PC-3 (cell line): ENCODE data around the gene ISM1. TPM values are rescaled to one million over a fixed set of nuclear protein-coding genes. Genes with fewer than 3 reads are reported as not detected.

Source experiments
- ATAC-seq: fragments of 200-7000 bp; cut with Tn5 transposase; 2 replicates; pipeline ENCODE4 v1.9.1; 2020; ENCODE audit warnings: mild to moderate bottlenecking, moderate library complexity
- BruUV-seq: library from RNA; stranded (reverse); fragments of 400-500 nt; replicated peaks from 2 replicates; lab custom pipeline; 2021; lab: Mats Ljungman, UMichigan
- CTCF ChIA-PET: fragments of 300-600 bp; sonication (Branson Sonifier 250); formaldehyde crosslinking; loops from one replicate; lab custom pipeline; 2022; ENCODE audit warnings: antibody characterized with exemption; lab: Charles Lee
- POLR2A ChIA-PET: fragments of 300-600 bp; sonication (Branson Sonifier 250); formaldehyde crosslinking; loops from one replicate; lab custom pipeline; 2022; ENCODE audit warnings: antibody characterized with exemption; ENCODE audit not compliant: unreplicated experiment; lab: Charles Lee
- DNase-seq: peaks from one replicate; pipeline ENCODE4 v3.0.0-alpha.2; 2015
- H2AFZ ChIP-seq: fragments of 300-600 bp; sonication (generic); 2 replicates; pipeline ENCODE4 v1.6.0; 2016; ENCODE audit warnings: antibody characterized with exemption, low read length
- H3F3A ChIP-seq: fragments of 300-600 bp; sonication (generic); one replicate; pipeline ENCODE4 v1.6.0; 2017; ENCODE audit warnings: antibody characterized with exemption, low read length, control low read depth, mild to moderate bottlenecking; ENCODE audit not compliant: unreplicated experiment
- H3K27ac ChIP-seq: fragments of 300-600 bp; sonication (generic); 2 replicates; pipeline ENCODE4 v1.5.1; 2016; ENCODE audit warnings: mild to moderate bottlenecking, low read length
- H3K27me3 ChIP-seq: fragments of 300-600 bp; sonication (generic); 2 replicates; pipeline ENCODE4 v1.6.1; 2016; ENCODE audit warnings: low read length, mixed read lengths
- H3K36me3 ChIP-seq: fragments of 300-600 bp; sonication (generic); 2 replicates; pipeline ENCODE4 v1.6.1; 2016; ENCODE audit warnings: low read depth, mixed run types, low read length, mixed read lengths
- H3K4me1 ChIP-seq: fragments of 300-600 bp; sonication (generic); 2 replicates; pipeline ENCODE4 v1.5.1; 2016; ENCODE audit warnings: low read length; ENCODE audit not compliant: insufficient read depth
- H3K4me2 ChIP-seq: fragments of 300-600 bp; sonication (generic); 2 replicates; pipeline ENCODE4 v1.6.0; 2016; ENCODE audit warnings: low read length
- H3K4me3 ChIP-seq: fragments of 300-600 bp; sonication (generic); 2 replicates; pipeline ENCODE4 v1.5.1; 2016; ENCODE audit warnings: mild to moderate bottlenecking, low read length, mixed read lengths
- H3K79me2 ChIP-seq: fragments of 300-600 bp; sonication (generic); 2 replicates; pipeline ENCODE4 v1.6.1; 2017; ENCODE audit warnings: low read length, mixed read lengths
- H3K9ac ChIP-seq: fragments of 300-600 bp; sonication (generic); 2 replicates; pipeline ENCODE4 v1.6.0; 2016; ENCODE audit warnings: mild to moderate bottlenecking, low read length
- H3K9me2 ChIP-seq: fragments of 300-600 bp; sonication (generic); replicated peaks from 2 replicates; pipeline ENCODE4 v1.6.1; 2016; ENCODE audit warnings: mixed run types, low read length, mixed read lengths
- H3K9me3 ChIP-seq: fragments of 300-600 bp; sonication (generic); 2 replicates; pipeline ENCODE4 v1.6.1; 2016; ENCODE audit warnings: low read length, mixed read lengths
- H4K20me1 ChIP-seq: fragments of 300-600 bp; sonication (generic); 2 replicates; pipeline ENCODE4 v1.6.1; 2016; ENCODE audit warnings: low read length, mixed read lengths
- EZH2 ChIP-seq: fragments of 300-600 bp; sonication (generic); IDR thresholded peaks from one replicate; pipeline ENCODE4 v1.6.1; 2017; ENCODE audit warnings: antibody characterized with exemption, mild to moderate bottlenecking, low read length; ENCODE audit not compliant: unreplicated experiment
- EZH2phosphoT487 ChIP-seq: fragments of 300-600 bp; sonication (generic); IDR thresholded peaks from 2 replicates; pipeline ENCODE4 v1.6.1; 2018; ENCODE audit warnings: mild to moderate bottlenecking, antibody characterized with exemption, low read length, borderline replicate concordance
- intact Hi-C: fragments of 100-400 bp; cut with micrococcal nuclease; formaldehyde crosslinking; loops from 2 replicates; pipeline ENCODE4 v1.9.0; 2023
- total RNA-seq: library from RNA; depleted of rRNA; stranded (reverse); fragments of >200 nt; gene quantifications from 2 replicates; pipeline ENCODE4 v1.2.3, GENCODE V29; 2014
- TF ChIP-seq, protein P1 (sequence below): fragments of 300-600 bp; sonication (generic); conservative IDR thresholded peaks from 2 replicates; pipeline ENCODE4 v1.5.1; 2017; ENCODE audit warnings: antibody characterized with exemption, low read depth, mild to moderate bottlenecking, low read length

The ISM1 gene
- total RNA-seq, 1 experiment from 2014 or later = not detected

DNA sequence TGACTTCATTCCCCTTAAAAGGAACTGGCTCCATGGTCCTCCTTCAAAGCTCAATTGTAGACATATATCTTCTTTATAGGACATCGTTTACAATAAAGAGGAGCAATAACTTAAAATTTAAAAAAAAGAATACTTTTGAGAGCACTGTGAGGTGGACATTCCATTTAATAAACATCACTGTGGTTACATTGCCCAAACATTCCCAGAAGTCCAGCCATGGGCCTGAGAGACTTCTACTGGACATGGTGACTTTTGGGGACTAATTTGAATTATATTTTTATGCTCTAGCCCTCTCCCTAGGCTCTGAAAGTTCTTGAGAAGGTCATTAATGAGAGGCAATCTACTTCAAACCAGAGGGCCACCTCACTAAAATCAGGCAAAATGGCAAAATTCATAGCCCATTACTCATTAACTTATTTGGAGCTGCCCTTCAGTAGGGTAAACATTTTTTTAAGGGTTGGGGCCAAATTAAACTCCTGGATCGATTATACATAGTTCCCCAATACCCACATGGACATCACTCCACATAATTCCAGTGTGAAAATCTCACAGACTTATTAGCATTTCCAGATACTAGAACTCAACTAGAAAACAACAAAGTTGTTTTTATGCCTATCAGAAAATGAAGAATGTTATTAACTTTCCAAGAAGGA is 17.1 kb downstream of the ISM1 start:
- POLR2A ChIA-PET = no interaction called here
- no TSS peak for BruUV-seq
- TF ChIP-seq, protein P1, sequence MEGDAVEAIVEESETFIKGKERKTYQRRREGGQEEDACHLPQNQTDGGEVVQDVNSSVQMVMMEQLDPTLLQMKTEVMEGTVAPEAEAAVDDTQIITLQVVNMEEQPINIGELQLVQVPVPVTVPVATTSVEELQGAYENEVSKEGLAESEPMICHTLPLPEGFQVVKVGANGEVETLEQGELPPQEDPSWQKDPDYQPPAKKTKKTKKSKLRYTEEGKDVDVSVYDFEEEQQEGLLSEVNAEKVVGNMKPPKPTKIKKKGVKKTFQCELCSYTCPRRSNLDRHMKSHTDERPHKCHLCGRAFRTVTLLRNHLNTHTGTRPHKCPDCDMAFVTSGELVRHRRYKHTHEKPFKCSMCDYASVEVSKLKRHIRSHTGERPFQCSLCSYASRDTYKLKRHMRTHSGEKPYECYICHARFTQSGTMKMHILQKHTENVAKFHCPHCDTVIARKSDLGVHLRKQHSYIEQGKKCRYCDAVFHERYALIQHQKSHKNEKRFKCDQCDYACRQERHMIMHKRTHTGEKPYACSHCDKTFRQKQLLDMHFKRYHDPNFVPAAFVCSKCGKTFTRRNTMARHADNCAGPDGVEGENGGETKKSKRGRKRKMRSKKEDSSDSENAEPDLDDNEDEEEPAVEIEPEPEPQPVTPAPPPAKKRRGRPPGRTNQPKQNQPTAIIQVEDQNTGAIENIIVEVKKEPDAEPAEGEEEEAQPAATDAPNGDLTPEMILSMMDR = no peak
- no peak for TF ChIP-seq EZH2phosphoT487

GRCh38 chr20:13243826-13244376 is 22.8 kb downstream of the ISM1 start:
- no TSS peak for BruUV-seq
- intact Hi-C loops = loop anchor here (10.0 kb wide), 1 partner anchor 541 kb away; the partner anchor contains the start of genes ESF1 and NDUFAF5
- peaks cover 49% of the 10 kb centered on the region for H3K4me1 ChIP-seq
- no peaks in the 10 kb centered on the region for H3K9me3 ChIP-seq
- no peak overlapping the region for H2AFZ ChIP-seq
- ATAC-seq (peak; percentile 83), DNase-seq (peak; percentile 90)
- H3K9me2 ChIP-seq = no peaks in the 10 kb centered on the region
- no peaks in the 10 kb centered on the region for H3K36me3 ChIP-seq
- H3K4me2 ChIP-seq = peak overlapping the region; percentile 33
- H3K9ac ChIP-seq = no peak overlapping the region
- CTCF ChIA-PET = no interaction called here
- no peaks in the 10 kb centered on the region for H3K79me2 ChIP-seq
- no peak overlapping the region for H3K4me3 ChIP-seq
- no peaks in the 10 kb centered on the region for H4K20me1 ChIP-seq
- POLR2A ChIA-PET = no interaction called here
- peak overlapping the region; percentile 26; the same call in 1 of the 2 replicates for H3K27ac ChIP-seq
- H3K27me3 ChIP-seq = no peaks in the 10 kb centered on the region; the same call in 1 of the 2 replicates
- no peaks in the 10 kb centered on the region for H3F3A ChIP-seq
- TF ChIP-seq EZH2 = no peak
- TF ChIP-seq, protein P1 = no peak
- TF ChIP-seq EZH2phosphoT487 = no peak

More for the DNA sequence above, 17.1 kb downstream of the ISM1 start:
- H3K4me3 ChIP-seq = no peak overlapping the region
- H3F3A ChIP-seq = no peaks in the 10 kb centered on the region
- H3K79me2 ChIP-seq = no peaks in the 10 kb centered on the region
- H3K4me1 ChIP-seq = peaks cover 4% of the 10 kb centered on the region; the same call in 1 of the 2 replicates
- H3K27me3 ChIP-seq = peaks cover 8% of the 10 kb centered on the region
- ATAC-seq (no peak), DNase-seq (no peak)
- H3K9me2 ChIP-seq = no peaks in the 10 kb centered on the region
- H3K4me2 ChIP-seq = no peak overlapping the region
- H2AFZ ChIP-seq = no peak overlapping the region
- H4K20me1 ChIP-seq = no peaks in the 10 kb centered on the region
- H3K9ac ChIP-seq = no peak overlapping the region
- H3K27ac ChIP-seq = no peak overlapping the region
- CTCF ChIA-PET = no interaction called here
- intact Hi-C loops = no loop called here
- H3K36me3 ChIP-seq = no peaks in the 10 kb centered on the region
- H3K9me3 ChIP-seq = no peaks in the 10 kb centered on the region

- no peak for ATAC-seq
- H3K9me3 ChIP-seq = no peaks in the 10 kb centered on the region
- H3K27ac ChIP-seq = no peak overlapping the region
- ChIA-PET CTCF (no interaction called here), POLR2A (no interaction called here)
- H3K27me3 ChIP-seq = no peaks in the 10 kb centered on the region
- H3K4me1 ChIP-seq = peaks cover 53% of the 10 kb centered on the region
- H3K36me3 ChIP-seq = no peaks in the 10 kb centered on the region
- TF ChIP-seq, protein P1 = no peak
- no peak for TF ChIP-seq EZH2
- TF ChIP-seq EZH2phosphoT487 = no peak
- no peak overlapping the region for H3K9ac ChIP-seq
- DNase-seq = no peak
- H3K4me2 ChIP-seq = no peak overlapping the region
- BruUV-seq = no TSS peak
- no peak overlapping the region for H3K4me3 ChIP-seq
- intact Hi-C loops = loop anchor here (10.0 kb wide), 1 partner anchor 540 kb away; the partner anchor contains the start of genes ESF1 and NDUFAF5
- H3F3A ChIP-seq = no peaks in the 10 kb centered on the region
- no peaks in the 10 kb centered on the region for H3K9me2 ChIP-seq
- H3K79me2 ChIP-seq = no peaks in the 10 kb centered on the region
- no peaks in the 10 kb centered on the region for H4K20me1 ChIP-seq
- no peak overlapping the region for H2AFZ ChIP-seq
Observed at GRCh38 chr20:13245250-13245723, 24.2 kb downstream of the ISM1 start.
